ENCODE measurements around the gene KLHL42.

The KLHL42 gene

GRCh38 chr12:27802936-27803335 is 22.9 kb downstream of the KLHL42 start:
- no peak for TF ChIP-seq CTCF (IDR thresholded peaks at IDR 0.05; ENCODE audit: low read depth, low read length, missing control alignments)
- no peak overlapping the region for H3K4me3 ChIP-seq (ENCODE audit: low read depth, low read length)
- DNase-seq (ENCODE audit: low read depth): no peak

- DNase-seq (ENCODE audit: low read depth): no peak
- H3K4me3 ChIP-seq (ENCODE audit: low read depth, low read length): no peak overlapping the region
- no peak for TF ChIP-seq CTCF (IDR thresholded peaks at IDR 0.05; ENCODE audit: low read depth, low read length, missing control alignments)
Observed at GRCh38 chr12:27805238-27805637, 25.2 kb downstream of the KLHL42 start.

DNA sequence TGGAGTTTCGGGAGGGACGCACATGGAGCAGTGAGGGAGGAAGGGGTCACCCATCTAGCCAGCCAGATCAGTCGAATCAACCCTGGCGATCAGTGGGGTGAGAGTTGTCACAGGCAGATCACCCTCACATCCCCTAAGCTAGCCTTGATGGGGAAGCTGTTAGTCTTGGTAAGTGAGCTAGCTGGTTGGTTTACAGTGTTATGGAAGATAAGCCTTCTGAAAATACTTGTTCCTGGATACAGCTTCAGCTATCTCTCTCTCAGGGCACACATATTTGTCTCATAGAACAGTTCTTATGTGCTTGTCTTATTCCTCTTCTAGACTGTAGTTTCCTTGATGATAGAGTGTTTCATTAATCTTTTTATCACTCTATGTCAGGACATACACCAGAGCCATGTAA is 26.2 kb downstream of the KLHL42 start:
- no peak for DNase-seq (ENCODE audit: low read depth)
- no peak for TF ChIP-seq CTCF (IDR thresholded peaks at IDR 0.05; ENCODE audit: low read depth, low read length, missing control alignments)
- no peak overlapping the region for H3K4me3 ChIP-seq (ENCODE audit: low read depth, low read length)

DNA sequence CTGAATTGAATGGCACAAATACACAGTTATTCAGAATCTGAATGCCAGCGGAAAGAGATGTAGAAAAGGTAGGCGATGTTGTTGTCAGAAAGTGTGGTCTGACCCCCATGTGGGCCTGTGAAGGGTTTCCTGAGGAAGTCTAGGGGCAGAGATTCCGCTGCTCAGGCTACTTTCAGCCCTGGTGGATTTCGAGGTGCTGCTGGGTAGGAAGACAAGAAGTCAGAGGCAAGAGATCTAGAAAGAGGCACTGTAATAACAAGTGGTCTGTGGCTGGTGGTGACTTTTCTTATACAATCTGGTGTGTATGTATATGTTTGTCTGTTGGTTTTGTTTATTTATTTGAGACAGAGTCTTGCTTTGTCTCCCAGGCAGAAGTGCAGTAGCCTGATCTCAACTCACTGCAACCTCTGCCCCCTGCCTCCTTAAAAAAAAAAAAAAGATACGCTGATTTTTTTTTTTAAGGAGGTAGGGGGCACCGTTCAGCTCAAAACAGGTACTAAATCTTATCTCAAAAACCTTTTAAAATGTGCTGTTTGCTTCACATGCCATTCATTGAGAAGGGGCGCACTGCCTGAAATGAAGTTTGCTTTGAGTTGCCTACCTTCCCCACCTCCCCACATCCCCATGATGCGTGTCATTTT is 27.1 kb downstream of the KLHL42 start:
- no peak for TF ChIP-seq CTCF (IDR thresholded peaks at IDR 0.05; ENCODE audit: low read depth, low read length, missing control alignments)
- no peak for DNase-seq (ENCODE audit: low read depth)
- no peak overlapping the region for H3K4me3 ChIP-seq (ENCODE audit: low read depth, low read length)

- no peak overlapping the region for H3K4me3 ChIP-seq (ENCODE audit: low read depth, low read length)
- no peak for DNase-seq (ENCODE audit: low read depth)
- TF ChIP-seq CTCF (IDR thresholded peaks at IDR 0.05; ENCODE audit: low read depth, low read length, missing control alignments): no peak
Observed at GRCh38 chr12:27808841-27809240, 28.8 kb downstream of the KLHL42 start.

DNA sequence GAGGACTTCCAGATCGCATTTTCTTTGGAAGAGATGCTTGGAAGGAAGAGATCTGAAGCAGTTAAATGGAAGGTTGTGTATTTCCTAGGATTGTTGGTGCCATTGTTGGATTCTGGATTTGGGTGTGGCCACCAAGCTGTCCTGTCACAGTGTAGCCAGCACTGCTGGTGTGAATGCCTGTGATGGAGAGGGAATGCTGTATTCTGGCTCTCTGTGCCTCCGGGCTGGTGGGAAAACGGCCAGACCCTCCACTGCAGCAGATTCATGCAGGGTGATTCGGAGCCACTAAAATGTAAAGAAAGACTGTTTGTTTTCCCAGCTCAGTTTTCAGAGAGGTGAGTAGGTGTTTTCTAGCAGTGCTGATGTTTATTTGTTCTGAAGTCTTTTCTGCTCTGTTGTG is 30.7 kb downstream of the KLHL42 start:
- TF ChIP-seq CTCF (IDR thresholded peaks at IDR 0.05; ENCODE audit: low read depth, low read length, missing control alignments): no peak
- DNase-seq (ENCODE audit: low read depth): no peak
- no peak overlapping the region for H3K4me3 ChIP-seq (ENCODE audit: low read depth, low read length)

DNA sequence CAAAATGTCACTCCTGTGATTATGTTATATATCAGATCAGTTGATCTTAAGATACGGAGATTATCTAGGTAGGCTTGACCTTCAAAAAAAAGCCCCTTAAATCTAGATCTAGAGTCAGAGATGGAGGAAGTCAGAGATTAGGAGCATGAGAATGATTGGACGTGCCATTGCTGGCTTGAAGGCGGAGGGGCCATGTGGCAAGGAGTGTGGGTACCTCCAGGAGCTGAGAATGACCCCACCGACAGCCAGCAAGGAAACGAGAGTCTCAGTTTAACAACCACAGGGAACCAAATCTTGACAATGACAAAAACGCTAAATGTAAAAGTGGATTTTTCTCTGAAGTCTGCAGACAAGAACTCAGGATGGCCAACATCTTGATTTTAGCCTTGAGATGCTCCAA is 32.5 kb downstream of the KLHL42 start:
- no peak for DNase-seq (ENCODE audit: low read depth)
- H3K4me3 ChIP-seq (ENCODE audit: low read depth, low read length): no peak overlapping the region
- no peak for TF ChIP-seq CTCF (IDR thresholded peaks at IDR 0.05; ENCODE audit: low read depth, low read length, missing control alignments)
